ENCODE data around the gene ZNF585A.
"Not testable (repeated sequence)": the region's sequence is repeated elsewhere in the genome, so short reads cannot be mapped to it uniquely, and the experiment has no call there.

ZNF585A gene

GRCh38 chr19:37172368-37173366 lies at the start of gene ZNF585A:
Gene ZNF585A, minus strand, starts transcription at chr19:37172695. Its CDS starts 2,785 bp downstream, at chr19:37169910.
- peak; percentile 97 for DNase-seq

DNA sequence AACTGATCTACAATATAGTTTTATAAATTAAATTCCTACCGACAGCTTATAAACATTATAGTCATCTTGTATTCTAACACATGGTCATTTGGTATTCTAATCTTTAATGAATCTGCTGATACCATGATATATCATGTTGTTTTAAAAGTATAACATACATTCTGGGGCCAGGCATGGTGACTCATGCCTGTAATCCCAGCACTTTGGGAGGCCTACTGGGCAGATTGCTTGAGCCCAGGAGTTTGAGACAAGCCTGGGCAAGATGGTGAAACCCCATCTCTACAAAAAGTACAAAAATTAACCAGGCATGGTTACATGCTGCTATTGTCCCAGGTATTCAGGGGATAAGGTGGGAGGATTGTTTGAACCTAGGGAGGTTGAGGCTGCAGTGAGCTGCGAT lies 48.6 kb upstream of the ZNF585A start:
- DNase-seq, result no peak

DNA sequence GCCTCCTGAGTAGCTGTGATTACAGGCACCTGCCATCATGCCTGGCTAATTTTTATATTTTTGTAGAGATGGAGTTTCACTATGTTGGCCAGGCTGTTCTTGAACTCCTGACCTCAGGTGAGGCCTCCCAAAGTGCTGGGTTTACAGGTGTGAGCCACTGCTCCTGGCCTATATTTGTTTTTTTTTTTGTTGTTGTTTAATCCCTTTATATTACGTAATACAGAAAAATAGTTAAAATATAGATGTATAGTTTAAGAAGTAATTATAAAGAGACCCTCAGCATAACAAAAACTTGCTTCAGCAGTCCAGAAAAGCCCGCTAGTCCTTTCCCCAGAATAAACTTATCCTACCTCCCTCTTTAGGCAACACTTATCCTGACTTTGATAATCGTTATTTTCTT lies 47.9 kb upstream of the ZNF585A start:
- DNase-seq, result no peak

DNA sequence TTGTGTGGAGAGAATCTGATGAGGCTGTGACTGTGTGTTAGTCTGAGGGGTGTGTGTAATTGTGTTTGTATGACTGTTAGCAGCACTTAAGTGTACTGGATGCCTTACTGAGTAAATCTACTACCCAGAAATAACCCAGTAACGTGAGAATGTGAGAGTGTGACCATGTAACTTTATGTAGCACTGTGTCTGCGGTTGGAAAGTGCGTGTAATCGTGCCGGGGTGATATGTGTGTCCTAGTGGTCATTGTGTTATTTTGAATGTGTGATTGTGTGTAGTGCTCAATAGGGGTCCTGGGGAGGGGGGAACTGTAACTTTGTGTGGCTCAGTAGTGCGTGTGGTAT lies 46.1 kb upstream of the ZNF585A start:
- DNase-seq, result no peak

DNA sequence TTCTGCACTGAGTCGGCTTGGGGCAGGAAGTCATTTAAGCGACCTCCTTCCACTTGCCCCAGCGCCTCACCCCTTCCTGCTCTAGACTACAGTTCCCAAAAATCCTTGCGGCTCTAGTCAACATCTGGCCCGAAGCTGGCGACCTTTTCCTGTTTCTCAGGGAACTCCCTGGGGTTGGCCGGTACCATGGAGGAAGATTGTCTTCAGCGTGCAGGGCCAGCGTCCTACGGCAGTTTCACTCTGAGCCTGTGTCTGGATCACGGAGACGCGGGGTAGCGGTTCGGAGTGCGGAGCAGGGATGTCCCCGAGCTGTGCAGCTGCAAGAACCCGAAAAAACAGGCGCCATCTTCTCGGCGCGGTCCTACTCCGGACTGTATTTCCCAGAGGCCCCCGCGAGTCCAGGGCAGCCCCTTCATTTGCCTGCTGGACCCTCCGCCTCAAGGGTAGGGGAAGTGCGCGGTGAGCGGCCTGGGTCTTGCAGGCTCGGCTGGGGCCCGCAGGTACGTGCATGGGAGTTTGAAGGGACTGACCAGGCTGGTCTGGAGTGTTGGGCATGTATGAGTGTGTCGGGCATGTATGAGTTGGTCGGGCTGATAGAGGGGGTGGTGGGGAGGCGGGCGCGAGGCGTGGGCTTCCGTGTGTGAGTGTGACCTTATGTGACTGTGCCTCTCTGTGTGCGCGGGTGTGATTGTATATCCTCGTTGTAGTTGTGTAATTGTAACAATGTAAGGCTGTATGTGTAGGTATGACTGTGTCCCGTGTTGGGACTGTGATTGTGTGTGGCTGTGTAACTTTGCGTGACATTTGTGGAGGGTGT lies 45.5 kb upstream of the ZNF585A start, which contains the start of gene ZNF383:
Gene ZNF383 (plus strand): TSS at position 440 of the 817 bp plus-strand sequence. CDS start 12,240 bp downstream, outside the sequence.
- DNase-seq, result peak; percentile 98

GRCh38 chr19:37217480-37217774 lies 44.9 kb upstream of the ZNF585A start:
- no peak for DNase-seq

DNA sequence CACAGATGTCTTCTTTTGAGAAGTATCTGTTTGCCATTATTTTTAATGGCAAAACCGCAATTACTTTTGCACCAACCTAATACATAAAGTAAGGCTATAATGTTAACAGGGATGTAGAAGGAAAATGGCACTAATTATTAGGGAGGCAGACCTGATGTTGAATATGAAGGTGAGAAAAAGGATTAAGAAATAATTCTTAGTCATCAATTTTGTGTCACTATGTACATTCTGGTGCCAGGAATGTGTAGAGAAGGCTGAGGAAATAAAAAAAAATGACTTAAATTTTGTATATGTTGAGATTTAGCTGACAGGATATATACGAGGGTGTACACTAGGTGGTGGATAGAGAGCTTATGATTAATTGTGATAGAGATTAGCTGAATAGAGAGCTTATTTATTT lies 25.3 kb upstream of the ZNF585A start:
- DNase-seq, result no peak

DNA sequence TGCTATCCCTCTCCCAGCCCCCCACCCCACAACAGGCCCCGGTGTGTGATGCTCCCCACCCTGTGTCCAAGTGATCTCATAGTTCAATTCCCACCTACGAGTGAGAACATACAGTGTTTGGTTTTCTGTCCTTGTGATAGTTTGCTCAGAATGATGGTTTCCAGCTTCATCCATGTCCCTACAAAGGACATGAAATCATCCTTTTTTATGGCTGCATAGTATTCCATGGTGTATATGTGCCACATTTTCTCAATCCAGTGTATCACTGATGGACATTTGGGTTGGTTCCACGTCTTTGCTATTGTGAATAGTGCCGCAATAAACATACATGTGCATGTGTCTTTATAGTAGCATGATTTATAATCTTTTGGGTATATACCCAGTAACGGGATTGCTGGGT lies 24.6 kb upstream of the ZNF585A start:
- DNase-seq, result not testable (repeated sequence)

- DNase-seq, result not testable (repeated sequence)
Measured at GRCh38 chr19:37195248-37195647, 22.8 kb upstream of the ZNF585A start.

GRCh38 chr19:37186071-37186470 lies 13.6 kb upstream of the ZNF585A start:
- DNase-seq, result not testable (repeated sequence)

- no peak for DNase-seq
Measured at GRCh38 chr19:37165635-37166034, 6.9 kb downstream of the ZNF585A start.

GRCh38 chr19:37160153-37160552 lies 12.3 kb downstream of the ZNF585A start:
- no peak for DNase-seq

DNA sequence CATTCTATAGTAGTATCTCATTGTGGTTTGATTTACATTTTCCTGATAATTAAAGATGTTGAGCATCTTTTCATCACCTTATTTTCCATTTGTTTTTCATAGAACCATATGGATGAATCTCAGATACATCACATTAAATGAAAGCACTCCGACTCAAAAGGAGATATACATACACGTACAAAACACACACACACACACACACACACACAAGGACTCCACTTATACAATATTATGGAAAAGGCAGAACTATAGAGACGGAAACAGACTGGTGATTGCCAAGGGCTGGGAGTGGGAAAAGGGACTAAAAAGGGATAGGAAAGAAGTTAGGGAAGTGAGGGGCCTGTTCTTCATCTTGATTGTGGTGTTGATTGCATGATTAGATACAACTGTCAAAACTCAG lies 24.3 kb downstream of the ZNF585A start:
- DNase-seq, result no peak

DNA sequence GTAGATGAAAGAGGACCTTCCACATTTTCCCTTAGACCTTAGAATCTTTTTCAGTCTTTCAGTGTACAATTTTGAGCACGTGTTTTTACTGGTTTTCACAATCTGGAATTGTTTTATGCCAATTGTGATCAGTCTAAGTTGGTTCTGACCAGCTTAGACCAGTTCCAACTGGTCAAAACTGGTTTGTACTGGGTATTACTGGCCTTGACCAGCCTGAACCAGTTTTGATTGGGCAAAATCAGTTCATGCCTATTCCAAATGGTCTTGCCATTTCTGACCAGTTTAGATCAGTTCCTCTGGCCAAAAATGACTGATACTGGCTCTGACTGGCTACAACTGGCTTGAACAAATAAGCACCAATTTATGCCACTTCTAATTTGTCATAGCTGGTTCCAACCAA lies 36.4 kb downstream of the ZNF585A start:
- DNase-seq, result no peak

- no peak for DNase-seq
Measured at GRCh38 chr19:37128821-37129177, 43.7 kb downstream of the ZNF585A start.

DNA sequence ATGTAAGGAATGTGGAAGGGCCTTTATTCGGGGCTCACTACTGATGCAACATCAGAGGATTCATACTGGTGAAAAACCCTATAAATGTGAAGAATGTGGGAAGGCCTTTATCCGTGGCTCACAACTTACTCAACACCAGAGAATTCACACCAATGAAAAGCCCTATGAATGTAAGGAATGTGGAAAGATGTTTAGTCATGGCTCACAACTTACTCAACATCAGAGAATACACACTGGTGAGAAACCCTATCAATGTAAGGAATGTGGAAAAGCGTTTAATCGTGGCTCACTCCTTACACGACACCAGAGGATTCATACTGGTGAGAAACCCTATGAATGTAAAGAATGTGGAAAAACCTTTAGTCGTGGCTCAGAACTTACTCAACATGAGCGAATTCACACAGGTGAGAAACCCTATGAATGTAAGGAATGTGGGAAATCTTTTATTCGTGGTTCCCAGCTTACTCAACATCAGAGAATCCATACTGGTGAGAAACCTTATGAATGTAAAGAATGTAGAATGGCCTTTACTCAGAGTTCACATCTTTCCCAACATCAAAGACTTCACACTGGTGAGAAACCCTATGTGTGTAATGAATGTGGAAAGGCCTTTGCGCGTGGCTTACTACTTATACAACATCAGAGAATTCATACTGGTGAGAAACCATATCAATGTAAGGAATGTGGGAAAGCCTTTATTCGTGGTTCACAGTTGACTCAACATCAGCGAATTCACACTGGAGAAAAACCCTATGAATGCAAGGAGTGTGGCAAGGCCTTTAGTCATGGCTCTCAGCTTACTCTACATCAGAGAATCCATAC lies 44.3 kb downstream of the ZNF585A start:
- no peak for DNase-seq

- DNase-seq, result not testable (repeated sequence)
Measured at GRCh38 chr19:37122093-37122492, 50.4 kb downstream of the ZNF585A start.

DNA sequence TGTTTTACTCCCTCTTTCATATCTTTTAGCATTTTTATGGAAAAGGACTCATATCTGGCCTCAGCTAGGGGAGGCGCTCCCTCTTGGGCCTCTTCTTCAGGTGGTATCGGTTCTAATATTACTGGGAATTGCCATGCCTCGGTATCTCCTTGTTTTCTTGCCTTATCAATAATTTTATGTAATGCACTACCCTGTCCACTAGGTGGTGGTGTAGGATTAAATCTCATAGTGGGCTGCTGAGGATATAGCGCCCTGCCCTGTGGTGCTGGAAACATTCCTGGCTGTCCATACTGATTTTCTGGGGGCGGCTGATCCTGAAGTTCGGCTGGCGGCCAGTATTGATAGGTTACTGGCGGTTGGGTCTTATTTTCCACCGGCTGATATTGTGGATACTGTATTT lies 58.5 kb downstream of the ZNF585A start:
- no peak for DNase-seq

- DNase-seq, result not testable (repeated sequence)
Measured at GRCh38 chr19:37111753-37112152, 60.7 kb downstream of the ZNF585A start.

DNA sequence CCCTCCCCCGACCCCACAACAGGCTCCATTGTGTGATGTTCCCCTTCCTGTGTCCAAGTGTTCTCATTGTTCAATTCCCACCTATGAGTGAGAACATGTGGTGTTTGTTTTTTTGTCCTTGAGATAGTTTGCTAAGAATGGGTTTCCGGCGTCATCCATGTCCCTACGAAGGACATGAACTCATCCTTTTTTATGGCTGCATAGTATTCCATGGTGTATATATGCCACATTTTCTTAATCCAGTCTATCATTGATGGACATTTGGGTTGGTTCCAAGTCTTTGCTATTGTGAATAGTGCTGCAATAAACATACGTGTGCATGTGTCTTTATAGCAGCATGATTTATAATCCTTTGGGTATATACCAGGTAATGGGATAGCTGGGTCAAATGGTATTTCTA lies 68.4 kb downstream of the ZNF585A start:
- DNase-seq, result not testable (repeated sequence)

DNA sequence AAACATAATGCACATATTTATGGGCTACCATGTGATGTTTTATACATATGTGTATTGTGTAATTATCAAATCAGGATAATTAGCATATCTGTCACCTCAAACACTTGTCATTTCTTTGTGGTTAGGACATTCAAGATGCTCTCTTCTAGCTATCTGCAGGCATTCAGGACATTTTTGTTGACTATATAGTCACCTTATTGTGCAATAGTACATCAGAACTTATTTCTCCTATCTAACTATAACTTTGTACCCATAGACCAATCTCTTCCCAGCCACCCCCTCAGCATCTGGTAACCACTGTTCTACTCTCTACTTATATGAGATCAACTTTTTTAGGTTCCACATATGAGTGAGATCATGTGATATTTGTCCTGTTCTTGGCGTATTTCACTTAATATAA lies 73.9 kb downstream of the ZNF585A start:
- DNase-seq, result no peak

DNA sequence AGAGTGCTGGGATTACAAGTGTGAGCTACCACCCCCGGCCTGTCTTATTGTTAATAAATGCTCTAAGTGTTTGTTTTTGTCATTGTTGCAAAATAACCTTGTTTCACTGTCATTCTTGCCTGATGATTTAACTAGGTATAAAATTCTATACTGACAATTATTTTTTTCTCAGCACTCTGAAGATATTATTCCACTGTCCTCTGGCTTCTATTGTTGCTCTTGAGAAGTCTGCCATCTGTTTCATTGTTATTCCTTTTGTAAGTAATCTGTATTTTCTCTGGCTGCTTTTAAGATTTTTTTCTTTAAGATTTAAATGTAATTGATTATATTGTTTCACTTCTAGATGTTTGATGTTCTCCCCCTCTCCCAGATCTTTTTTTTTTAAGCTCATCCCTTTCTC lies 76.6 kb downstream of the ZNF585A start:
- no peak for DNase-seq
